ENCODE data around the gene NR5A1. TPM values are rescaled to one million over a fixed set of nuclear protein-coding genes. Genes with fewer than 3 reads are reported as not detected.

The NR5A1 gene
- total RNA-seq, 1 donor from 2014 or later = not detected

DNA sequence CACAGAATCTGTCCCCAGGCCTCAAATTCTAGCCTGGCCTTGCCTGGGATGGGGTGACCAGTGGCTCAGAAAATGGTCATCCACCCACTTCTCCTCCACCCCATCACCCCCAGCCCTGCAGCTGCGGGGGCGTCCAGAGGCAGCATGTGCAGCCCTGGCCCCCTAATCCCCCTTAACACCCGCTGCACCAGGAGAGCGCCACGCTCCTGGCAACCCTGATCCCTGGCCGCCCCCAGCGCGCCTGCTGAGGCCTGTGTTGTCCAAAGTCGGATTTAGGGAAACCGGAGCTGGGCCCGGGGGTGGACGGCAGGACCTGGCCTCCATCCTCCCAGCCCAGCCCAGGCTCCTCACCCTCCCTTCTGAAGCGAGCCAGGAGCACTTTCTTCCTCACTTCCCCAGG lies 22.0 kb downstream of the NR5A1 start:
- no peaks in the 10 kb centered on the region for H3K9me3 ChIP-seq
- intact Hi-C loops (cut with DNase I) = no loop called here
- H3K4me3 ChIP-seq = no peak overlapping the region
- no peak for TF ChIP-seq CTCF (IDR thresholded peaks at IDR 0.05)
- H3K36me3 ChIP-seq = no peaks in the 10 kb centered on the region
- H3K27ac ChIP-seq = no peak overlapping the region
- no peak for DNase-seq
- no peak for ATAC-seq
- no peaks in the 10 kb centered on the region for H3K4me1 ChIP-seq
- H3K27me3 ChIP-seq (ENCODE audit: low read depth) = peaks cover 43% of the 10 kb centered on the region

DNA sequence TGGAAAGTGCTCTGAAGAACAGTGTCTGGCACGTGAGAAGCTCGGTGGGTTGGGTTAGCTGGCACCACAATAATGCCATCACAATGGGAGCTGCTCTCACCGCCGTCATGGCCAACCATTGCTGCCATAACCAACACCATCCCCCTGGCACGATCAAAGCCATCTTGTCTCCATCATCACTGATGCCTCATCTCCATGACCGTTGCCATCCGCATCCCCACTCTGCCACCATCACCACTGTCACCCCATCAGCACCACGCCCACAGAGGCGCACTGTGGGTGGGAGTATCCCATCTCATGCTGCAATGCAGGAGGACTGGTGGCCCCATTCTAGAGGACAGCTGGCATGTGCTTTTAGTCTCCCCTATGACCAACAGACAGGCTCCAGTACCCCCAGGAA lies 23.7 kb downstream of the NR5A1 start:
- peaks cover 59% of the 10 kb centered on the region for H3K27me3 ChIP-seq (ENCODE audit: low read depth)
- no peak overlapping the region for H3K27ac ChIP-seq
- DNase-seq (no peak), ATAC-seq (no peak)
- intact Hi-C loops (cut with DNase I) = no loop called here
- H3K9me3 ChIP-seq = no peaks in the 10 kb centered on the region
- H3K4me3 ChIP-seq = no peak overlapping the region
- TF ChIP-seq CTCF (IDR thresholded peaks at IDR 0.05) = no peak
- no peaks in the 10 kb centered on the region for H3K4me1 ChIP-seq
- no peaks in the 10 kb centered on the region for H3K36me3 ChIP-seq

DNA sequence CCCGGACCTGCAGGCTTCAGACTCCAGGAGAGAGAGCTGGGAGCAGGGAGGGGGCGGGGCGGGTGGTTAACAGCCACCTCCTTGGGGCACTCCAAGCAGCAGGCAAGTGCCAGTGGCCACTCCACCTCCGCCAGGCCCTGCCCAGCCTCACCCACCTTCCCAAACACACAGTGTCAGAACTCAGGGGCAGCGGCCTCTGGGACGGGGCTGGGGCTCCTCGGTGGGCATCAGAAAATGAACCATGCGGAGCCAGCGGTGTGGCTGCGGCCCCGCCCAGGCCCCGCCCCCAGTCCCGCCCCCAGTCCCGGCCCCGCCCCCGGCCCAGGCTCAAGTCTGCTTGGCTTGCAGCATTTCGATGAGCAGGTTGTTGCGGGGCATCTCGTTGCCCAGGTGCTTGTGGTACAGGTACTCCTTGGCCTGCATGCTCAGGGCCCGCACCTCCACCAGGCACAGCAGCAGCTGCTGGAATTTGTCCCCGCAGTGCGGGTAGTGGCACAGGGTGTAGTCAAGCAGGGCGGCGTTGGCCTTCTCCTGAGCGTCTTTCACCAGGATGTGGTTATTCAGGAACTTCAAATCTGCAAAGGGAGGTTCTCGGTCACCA lies 24.7 kb downstream of the NR5A1 start:
- peak; percentile 62 for DNase-seq
- Histone ChIP-seq H3K27ac (no peak overlapping the region), H3K27me3 (ENCODE audit: low read depth) (peaks cover 66% of the 10 kb centered on the region), H3K4me1 (no peaks in the 10 kb centered on the region), H3K36me3 (no peaks in the 10 kb centered on the region), H3K4me3 (no peak overlapping the region), H3K9me3 (no peaks in the 10 kb centered on the region)
- intact Hi-C loops (cut with DNase I) = no loop called here
- peak; percentile 61 to 78 for ATAC-seq
- no peak for TF ChIP-seq CTCF (IDR thresholded peaks at IDR 0.05)

- no peaks in the 10 kb centered on the region for H3K4me1 ChIP-seq
- DNase-seq (no peak), ATAC-seq (no peak)
- peaks cover 66% of the 10 kb centered on the region for H3K27me3 ChIP-seq (ENCODE audit: low read depth)
- no peak overlapping the region for H3K27ac ChIP-seq
- H3K36me3 ChIP-seq = no peaks in the 10 kb centered on the region
- TF ChIP-seq CTCF (IDR thresholded peaks at IDR 0.05) = no peak
- H3K4me3 ChIP-seq = no peak overlapping the region
- intact Hi-C loops (cut with DNase I) = no loop called here
- no peaks in the 10 kb centered on the region for H3K9me3 ChIP-seq
These were observed 26.1 kb downstream of the NR5A1 start for GRCh38 chr9:124481115-124481514.

GRCh38 chr9:124480621-124480981 lies 26.6 kb downstream of the NR5A1 start:
- Histone ChIP-seq H3K36me3 (no peaks in the 10 kb centered on the region), H3K4me1 (no peaks in the 10 kb centered on the region), H3K9me3 (no peaks in the 10 kb centered on the region), H3K27ac (no peak overlapping the region), H3K27me3 (ENCODE audit: low read depth) (peaks cover 66% of the 10 kb centered on the region), H3K4me3 (no peak overlapping the region)
- no peak for ATAC-seq
- intact Hi-C loops (cut with DNase I) = no loop called here
- TF ChIP-seq CTCF (IDR thresholded peaks at IDR 0.05) = no peak
- no peak for DNase-seq
